ENCODE results near the gene SRI. TPM values are rescaled to one million over a fixed set of nuclear protein-coding genes. Genes with fewer than 3 reads are reported as not detected.

Gene SRI
- total RNA-seq, 3 donors from 2014 or later = 369 to 809 (median 670) TPM

DNA sequence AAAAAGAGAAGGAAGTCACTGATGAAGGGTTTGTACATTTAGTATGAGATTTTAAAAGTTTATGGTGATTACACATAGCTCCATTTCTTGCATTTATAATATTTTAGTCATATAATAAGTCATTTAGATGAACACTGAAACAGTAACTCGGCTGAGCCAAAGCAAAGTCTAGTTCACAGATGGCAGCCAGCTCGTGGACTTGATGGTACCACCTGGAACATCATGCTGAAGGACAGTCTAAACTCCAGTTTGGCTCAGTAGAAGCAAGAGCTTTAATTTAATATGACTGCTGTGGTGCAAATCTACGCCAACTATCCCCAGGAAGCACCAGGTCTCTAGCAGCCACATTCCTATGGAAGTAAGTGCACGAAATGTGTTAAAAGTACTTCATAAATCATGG is 16.4 kb downstream of the SRI start:
- Histone ChIP-seq H3K4me3 (no peak overlapping the region), H3K9me3 (no peaks in the 10 kb centered on the region), H3K36me3 (ENCODE audit: low read depth) (no peaks in the 10 kb centered on the region), H3K4me1 (ENCODE audit: low read depth) (peaks cover 19% of the 10 kb centered on the region)
- no peak for TF ChIP-seq CTCF (IDR thresholded peaks at IDR 0.05)
- intact Hi-C loops (cut with DNase I, micrococcal nuclease) = no loop called here
- DNase-seq (no peak), ATAC-seq (no peak)

GRCh38 chr7:88202799-88203198 is 17.0 kb downstream of the SRI start:
- no peak for ATAC-seq
- no peak overlapping the region for H3K4me3 ChIP-seq
- no peak for TF ChIP-seq CTCF (IDR thresholded peaks at IDR 0.05)
- peaks cover 19% of the 10 kb centered on the region for H3K4me1 ChIP-seq (ENCODE audit: low read depth)
- DNase-seq = no peak
- no peaks in the 10 kb centered on the region for H3K36me3 ChIP-seq (ENCODE audit: low read depth)
- intact Hi-C loops (cut with DNase I, micrococcal nuclease) = no loop called here
- no peaks in the 10 kb centered on the region for H3K9me3 ChIP-seq

DNA sequence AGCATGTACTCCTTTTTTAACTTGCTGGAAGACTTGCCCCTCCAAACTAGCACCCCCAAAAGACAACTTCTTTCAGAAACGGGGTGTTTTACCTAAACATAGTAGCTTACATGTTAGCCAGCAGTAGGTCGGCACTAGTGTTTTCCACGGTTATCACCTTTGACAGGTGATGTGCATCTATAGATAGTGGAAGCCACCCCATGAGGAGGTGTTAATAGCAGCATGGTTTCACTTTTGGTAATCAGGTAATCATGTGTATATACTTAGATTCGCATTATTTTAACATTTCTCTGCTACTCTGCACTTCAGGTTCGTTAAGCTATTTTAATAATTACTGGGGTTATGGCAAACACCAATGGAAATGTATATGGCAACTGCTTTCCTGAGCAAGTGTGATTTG is 17.6 kb downstream of the SRI start:
- H3K4me3 ChIP-seq = no peak overlapping the region
- H3K9me3 ChIP-seq = no peaks in the 10 kb centered on the region
- intact Hi-C loops (cut with DNase I, micrococcal nuclease) = no loop called here
- DNase-seq (no peak), ATAC-seq (no peak)
- TF ChIP-seq CTCF (IDR thresholded peaks at IDR 0.05) = no peak
- no peaks in the 10 kb centered on the region for H3K36me3 ChIP-seq (ENCODE audit: low read depth)
- H3K4me1 ChIP-seq (ENCODE audit: low read depth) = peaks cover 14% of the 10 kb centered on the region

DNA sequence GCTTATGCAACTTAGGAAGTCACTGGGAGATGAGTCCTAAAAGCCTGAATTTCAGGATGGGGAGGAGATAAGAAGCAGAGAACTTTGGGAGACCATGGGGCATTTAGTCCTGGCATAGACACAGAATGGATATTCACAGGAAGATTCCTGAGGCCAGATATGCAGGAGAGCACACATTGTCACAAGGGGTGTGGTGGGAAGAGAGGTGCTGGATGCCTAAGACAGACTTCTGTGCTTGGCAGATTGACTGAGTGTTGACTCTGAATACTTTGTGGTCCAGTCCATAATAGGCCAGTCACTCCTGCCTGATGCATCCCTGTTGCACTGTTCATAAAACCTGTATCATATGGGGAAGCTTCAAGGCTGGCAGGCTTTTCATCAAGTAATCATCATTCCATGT is 18.5 kb downstream of the SRI start:
- ATAC-seq (peak; percentile 28), DNase-seq (no peak)
- peaks cover 4% of the 10 kb centered on the region for H3K4me1 ChIP-seq (ENCODE audit: low read depth)
- intact Hi-C loops (cut with DNase I, micrococcal nuclease) = no loop called here
- no peaks in the 10 kb centered on the region for H3K36me3 ChIP-seq (ENCODE audit: low read depth)
- no peak overlapping the region for H3K4me3 ChIP-seq
- no peak for TF ChIP-seq CTCF (IDR thresholded peaks at IDR 0.05)
- no peaks in the 10 kb centered on the region for H3K9me3 ChIP-seq

DNA sequence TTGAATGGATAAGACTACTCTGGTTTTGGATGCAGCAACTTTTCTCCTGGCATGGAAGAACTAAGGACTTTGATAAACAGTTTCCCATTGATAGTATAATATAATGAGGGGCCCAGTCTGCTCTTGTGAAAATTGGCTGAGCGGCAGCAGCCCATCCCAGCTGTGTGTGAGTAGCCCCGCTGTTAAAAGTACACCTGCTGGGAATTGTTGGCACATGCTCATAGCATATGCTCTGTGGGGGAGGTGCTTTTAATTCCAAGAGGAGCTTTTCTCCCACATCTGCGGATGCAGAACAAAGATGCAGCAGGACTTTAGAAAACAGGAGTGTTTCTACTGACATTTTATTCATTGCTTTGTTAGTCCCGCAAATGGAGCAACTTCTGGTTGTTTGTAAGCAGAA is 19.0 kb downstream of the SRI start:
- ATAC-seq (peak; percentile 59), DNase-seq (no peak)
- H3K9me3 ChIP-seq = no peaks in the 10 kb centered on the region
- no peak overlapping the region for H3K4me3 ChIP-seq
- no peaks in the 10 kb centered on the region for H3K36me3 ChIP-seq (ENCODE audit: low read depth)
- no peak for TF ChIP-seq CTCF (IDR thresholded peaks at IDR 0.05)
- intact Hi-C loops (cut with DNase I, micrococcal nuclease) = no loop called here
- no peaks in the 10 kb centered on the region for H3K4me1 ChIP-seq (ENCODE audit: low read depth)

GRCh38 chr7:88200261-88200660 is 19.6 kb downstream of the SRI start:
- ATAC-seq = peak; percentile 23
- intact Hi-C loops (cut with DNase I, micrococcal nuclease) = no loop called here

More at GRCh38 chr7:88200261-88200660, 19.6 kb downstream of the SRI start:
- Histone ChIP-seq H3K4me3 (no peak overlapping the region), H3K36me3 (ENCODE audit: low read depth) (no peaks in the 10 kb centered on the region), H3K4me1 (ENCODE audit: low read depth) (no peaks in the 10 kb centered on the region), H3K9me3 (no peaks in the 10 kb centered on the region)
- DNase-seq = no peak
- TF ChIP-seq CTCF (IDR thresholded peaks at IDR 0.05) = no peak
